ENCODE measurements around the gene CMSS1.

DNA sequence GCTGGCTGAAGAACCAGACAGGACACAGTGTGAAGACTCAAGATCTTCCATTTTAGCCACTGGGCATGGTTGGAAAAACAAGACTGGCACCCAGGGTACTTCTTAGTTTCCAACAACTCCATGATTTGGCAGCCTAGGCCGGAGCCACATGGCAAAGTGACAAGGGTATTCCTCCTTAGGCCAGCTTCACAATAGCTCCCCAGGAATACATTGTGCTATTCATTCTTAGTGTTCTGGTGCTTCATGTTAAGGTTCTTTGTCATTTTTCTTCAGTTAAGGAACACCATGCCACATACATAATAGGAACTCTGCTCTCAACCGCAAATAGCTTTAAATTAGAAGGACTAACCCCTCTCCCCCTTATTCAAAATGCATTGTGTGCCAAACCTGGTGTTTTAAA is 304.7 kb downstream of the CMSS1 start:
- TF ChIP-seq, protein P1, sequence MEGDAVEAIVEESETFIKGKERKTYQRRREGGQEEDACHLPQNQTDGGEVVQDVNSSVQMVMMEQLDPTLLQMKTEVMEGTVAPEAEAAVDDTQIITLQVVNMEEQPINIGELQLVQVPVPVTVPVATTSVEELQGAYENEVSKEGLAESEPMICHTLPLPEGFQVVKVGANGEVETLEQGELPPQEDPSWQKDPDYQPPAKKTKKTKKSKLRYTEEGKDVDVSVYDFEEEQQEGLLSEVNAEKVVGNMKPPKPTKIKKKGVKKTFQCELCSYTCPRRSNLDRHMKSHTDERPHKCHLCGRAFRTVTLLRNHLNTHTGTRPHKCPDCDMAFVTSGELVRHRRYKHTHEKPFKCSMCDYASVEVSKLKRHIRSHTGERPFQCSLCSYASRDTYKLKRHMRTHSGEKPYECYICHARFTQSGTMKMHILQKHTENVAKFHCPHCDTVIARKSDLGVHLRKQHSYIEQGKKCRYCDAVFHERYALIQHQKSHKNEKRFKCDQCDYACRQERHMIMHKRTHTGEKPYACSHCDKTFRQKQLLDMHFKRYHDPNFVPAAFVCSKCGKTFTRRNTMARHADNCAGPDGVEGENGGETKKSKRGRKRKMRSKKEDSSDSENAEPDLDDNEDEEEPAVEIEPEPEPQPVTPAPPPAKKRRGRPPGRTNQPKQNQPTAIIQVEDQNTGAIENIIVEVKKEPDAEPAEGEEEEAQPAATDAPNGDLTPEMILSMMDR (IDR thresholded peaks at IDR 0.05), result no peak
- TF ChIP-seq POLR2A (IDR thresholded peaks at IDR 0.05), result no peak

Data from uterus (tissue), 2 donors.